Measurements from ENCODE around the gene DPT.

Gene DPT

GRCh38 chr1:168697356-168698126, 31.5 kb downstream of the DPT start:
- no peak for DNase-seq

- DNase-seq: no peak
These were observed 32.8 kb downstream of the DPT start for GRCh38 chr1:168696125-168696760.

DNA sequence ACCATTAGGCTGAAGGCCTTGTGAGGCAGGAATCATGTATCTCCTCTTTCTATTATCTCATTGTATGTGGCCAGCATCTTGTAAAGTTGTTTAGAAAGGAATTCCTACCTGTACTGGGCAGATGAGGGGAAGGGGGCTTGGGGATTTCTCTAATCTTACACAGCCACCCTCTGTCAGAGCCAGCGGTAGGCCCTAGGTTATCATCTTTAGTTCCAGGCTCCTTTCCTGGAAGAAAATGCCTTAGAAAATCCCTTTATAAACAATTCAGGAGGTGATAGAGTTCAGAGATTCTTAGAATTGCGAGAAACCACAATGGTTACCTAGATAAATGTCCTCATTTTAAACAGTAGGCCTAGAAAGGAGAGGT, 35.2 kb downstream of the DPT start:
- DNase-seq: no peak

DNA sequence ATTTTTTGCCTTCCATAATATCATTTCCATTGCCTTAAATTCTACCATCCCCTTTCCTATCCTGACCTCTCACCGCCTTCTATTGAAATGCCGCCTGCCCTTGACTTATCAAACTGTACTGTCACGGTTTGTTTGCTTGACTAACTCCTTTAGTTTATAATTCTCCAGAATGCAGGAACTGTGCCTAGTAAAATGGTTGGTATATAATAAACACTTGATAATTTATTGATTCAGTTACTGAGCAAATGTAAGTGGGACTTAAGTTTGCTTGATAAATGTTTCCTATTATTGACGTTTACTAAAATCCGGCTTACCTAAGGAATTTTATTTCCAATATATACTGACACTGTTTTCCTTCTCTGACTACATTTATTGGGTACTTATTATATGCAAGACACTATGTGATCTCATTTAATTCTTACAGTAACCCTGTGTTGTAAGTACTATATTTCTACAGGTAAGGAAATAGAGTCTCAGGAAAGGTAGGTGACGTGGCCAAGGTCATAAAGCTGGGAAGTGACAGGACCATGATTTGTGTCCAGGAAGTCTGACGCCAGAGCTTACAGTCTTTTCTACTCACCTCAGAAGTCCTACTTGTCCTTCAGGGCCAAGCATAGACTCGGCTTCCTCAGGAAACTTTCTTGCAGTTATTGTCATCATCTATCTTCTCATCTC, 35.7 kb downstream of the DPT start:
- no peak for DNase-seq

- no peak for DNase-seq
These were observed 36.5 kb downstream of the DPT start for GRCh38 chr1:168692472-168692871.

GRCh38 chr1:168691541-168691940, 37.5 kb downstream of the DPT start:
- no peak for DNase-seq

DNA sequence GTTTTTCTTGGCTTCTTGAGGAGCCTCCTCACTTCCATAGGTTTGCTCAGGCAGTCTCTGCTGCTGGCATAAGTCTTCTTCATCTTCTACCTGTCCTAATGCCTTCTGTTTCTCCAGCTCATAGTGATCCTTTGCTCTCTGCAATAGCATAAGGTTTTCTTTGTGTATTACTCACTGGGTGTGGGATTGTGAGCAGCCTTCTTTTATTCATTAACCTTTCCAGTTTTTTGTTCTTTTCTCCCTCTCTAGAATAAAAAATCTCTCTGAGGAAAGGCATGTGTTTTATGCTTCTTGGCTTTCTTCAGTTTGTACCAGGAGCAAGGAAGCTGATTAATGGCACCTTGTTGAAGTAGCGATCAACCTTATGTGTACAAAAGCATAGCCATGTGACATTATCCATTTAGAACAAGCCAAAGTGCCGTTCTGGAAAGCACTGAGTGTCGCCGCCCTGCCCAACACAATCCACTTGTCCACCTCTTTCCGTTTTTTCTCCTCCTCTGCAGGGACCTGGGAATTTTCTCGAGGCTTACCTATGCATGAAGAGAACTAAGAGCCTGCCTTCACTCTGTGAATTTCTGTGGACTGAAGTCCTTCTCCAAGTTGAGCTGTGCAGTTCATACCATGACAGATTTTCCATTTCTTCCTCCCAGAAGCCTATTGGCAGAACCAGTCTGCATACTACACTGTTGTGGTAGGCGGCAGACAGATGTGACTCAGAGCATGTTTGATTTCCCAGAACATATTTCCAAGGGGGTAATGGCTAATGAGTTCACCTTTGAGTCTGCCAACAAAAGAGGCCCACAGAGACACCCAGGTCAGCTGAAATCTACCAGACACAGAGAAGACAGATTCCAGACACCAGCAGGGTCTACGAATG, 39.0 kb downstream of the DPT start:
- DNase-seq: no peak

GRCh38 chr1:168689327-168689657, 39.7 kb downstream of the DPT start:
- DNase-seq: no peak

- no peak for DNase-seq
These were observed 40.2 kb downstream of the DPT start for GRCh38 chr1:168688644-168689326.

DNA sequence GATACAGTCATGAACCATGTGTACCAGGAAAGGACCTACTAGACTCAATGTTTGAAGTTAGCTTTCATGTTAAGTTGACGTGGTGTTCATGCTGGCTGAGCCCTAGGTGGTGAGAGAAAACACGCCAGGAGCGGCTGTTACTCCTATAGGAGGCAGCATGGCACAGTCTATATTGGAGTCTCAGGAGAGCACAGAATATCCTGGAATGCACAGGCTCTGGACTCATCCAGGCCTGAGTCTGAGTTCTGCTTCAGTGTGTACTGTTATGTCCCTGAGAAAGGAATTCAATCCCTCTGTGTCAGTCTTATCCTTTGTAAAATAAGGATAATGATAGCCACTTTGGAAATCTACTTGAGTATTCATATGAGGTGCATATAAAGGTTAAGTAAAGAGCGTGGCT, 41.2 kb downstream of the DPT start:
- DNase-seq: no peak

DNA sequence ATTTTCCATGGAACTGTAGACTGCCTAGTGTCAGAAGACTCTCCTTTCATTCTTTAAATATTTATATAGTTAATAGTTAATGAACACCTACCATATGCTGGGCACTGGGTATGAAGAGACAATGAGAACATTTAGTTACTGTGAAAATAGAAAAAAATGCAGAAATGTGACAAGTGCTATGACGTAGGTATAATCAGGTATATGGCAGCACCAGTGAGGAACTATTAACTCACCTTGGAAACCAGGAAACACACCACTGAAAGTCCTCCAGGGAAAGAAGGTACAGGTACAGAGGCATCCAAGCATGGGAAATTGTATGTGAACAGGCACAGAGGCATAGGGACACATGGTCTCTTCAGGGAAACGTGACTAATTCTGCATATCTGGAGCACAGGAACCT, 42.3 kb downstream of the DPT start:
- no peak for DNase-seq

- DNase-seq: no peak
These were observed 45.1 kb downstream of the DPT start for GRCh38 chr1:168683871-168684270.

DNA sequence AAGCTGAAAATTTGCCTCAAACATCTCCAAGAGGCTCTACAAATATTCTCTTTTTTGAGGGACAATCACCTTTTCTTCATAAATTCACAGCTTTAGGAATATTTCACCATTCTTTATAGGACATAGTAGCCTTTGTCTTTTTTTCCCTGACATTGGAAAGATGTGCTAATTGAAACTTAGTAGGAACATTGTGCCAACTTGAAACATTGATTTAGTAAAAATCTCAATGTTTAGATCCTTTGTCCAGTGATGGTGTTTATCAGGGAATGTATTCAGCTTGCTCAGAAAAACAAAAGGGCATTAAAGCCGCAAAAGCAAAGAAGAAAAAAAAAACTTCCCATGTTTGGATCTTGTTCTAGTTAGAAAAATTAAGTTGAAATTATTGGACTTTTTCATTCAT, 52.1 kb downstream of the DPT start:
- no peak for DNase-seq

- DNase-seq: no peak
These were observed 52.8 kb downstream of the DPT start for GRCh38 chr1:168676029-168676812.

- DNase-seq: no peak
These were observed 54.9 kb downstream of the DPT start for GRCh38 chr1:168673974-168674683.

DNA sequence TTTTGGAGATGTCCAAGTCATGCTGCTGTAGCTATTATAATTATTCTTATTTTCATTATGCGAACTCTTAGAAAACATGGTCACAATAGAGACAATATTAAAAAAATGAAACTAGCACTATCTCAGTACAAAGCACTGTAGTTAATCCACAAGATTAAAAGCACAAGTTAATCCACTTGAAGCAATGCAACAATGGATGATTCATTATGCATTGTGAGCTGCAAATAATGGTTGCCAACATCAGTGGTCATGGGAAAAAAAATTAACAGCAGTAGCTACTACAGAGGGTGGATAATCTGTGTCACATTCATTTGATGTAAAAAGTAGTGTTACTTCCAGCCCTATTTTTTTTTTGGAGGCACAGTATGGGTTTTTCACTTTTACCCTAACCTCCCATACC, 56.7 kb downstream of the DPT start:
- no peak for DNase-seq

- no peak for DNase-seq
These were observed 57.2 kb downstream of the DPT start for GRCh38 chr1:168671782-168672181.

GRCh38 chr1:168665975-168666374, 63.0 kb downstream of the DPT start:
- no peak for DNase-seq

DNA sequence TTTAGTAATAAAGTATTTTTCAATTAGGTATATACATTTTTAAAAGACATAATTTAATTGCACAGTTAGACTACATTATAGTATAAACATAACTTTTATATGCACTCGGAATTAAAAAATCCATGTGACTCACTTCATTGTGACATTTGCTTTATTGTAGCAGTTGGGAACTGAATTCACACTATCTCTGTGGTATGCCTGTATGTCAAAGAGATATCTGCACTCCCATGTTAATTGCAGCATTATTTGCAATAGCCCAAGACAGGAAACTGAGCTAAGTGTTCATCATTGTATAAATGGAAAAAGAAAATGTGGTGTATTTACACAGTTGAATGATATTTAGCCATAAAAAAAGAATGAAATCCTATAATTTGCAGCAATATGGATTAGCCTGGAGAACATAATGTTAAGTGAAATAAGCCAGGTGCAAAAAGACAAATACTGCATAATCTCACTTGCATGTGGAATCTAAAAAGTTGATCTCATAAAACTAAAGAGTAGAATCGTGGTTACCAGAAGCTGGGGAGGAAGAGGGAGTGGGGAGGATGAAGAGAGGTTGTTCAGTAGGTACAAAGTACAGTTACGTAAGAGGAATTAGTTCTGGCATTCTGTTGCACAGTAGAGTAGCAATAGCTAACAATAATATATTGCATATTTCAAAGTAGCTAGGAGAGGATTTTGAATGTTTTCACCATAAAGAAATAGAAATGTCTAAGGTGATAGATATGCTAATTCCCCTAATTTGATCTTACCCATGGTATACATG, 64.8 kb downstream of the DPT start:
- no peak for DNase-seq

DNA sequence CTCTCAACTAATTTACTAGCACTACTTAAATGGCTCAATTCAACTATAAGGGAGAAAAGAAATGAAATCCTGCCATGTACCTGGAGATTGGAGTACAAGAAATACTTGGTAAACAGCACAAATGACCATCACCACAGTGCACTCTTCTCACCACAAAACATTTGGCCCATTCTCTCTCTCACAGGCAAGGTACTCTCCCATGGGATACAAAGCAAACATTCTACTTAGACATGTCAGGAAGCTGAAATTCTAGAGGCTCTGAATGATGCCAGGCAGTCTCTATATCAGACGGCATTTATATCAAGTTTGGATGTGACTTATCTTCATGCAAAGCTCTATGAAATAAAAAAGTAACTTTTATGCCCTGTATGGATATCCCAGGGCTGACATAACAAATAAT, 72.5 kb downstream of the DPT start:
- DNase-seq: no peak
